Measurements from ENCODE around the gene MORN4.
"Not testable (repeated sequence)": the region's sequence is repeated elsewhere in the genome, so short reads cannot be mapped to it uniquely, and the experiment has no call there.

The MORN4 gene

DNA sequence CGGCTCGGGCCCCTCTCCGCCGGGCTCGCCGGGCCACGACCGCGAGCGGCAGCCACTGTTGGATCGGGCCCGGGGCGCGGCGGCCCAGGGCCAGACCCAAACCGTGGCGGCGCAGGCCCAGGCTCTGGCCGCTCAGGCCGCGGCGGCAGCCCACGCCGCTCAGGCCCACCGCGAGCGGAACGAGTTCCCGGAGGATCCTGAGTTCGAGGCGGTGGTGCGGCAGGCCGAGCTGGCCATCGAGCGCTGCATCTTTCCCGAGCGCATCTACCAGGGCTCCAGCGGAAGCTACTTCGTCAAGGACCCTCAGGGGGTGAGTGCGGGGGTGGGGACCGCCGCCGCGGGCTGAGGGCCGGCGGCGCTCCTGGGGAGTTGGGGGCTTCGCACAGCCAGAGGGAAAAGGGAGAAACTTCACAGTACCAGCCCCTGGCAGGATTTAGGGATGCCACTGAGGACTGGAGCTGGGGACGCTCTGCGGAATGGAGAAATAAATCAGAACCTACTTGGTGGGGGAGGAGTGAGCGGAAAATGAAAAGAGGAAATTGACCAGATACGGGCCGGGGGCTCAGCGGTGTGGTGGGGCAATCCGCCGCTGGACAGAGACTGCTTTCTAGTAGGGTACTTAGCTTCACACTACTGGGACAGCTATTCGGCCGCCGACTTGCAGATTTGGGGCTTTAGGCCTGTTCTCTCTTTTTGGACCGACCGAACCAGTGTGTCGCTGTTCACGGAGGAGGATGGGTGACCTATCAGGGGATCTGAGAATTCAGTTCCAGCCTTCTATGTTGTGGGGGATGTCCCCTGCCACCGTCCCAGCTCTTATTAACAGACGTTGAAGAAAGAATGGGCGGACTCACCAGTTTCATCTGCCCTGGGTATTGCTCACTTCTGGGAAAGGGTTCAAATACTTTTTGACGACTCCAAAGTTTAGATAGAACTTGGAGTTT lies 7.8 kb upstream of the MORN4 start:
- DNase-seq = peak; percentile 29

DNA sequence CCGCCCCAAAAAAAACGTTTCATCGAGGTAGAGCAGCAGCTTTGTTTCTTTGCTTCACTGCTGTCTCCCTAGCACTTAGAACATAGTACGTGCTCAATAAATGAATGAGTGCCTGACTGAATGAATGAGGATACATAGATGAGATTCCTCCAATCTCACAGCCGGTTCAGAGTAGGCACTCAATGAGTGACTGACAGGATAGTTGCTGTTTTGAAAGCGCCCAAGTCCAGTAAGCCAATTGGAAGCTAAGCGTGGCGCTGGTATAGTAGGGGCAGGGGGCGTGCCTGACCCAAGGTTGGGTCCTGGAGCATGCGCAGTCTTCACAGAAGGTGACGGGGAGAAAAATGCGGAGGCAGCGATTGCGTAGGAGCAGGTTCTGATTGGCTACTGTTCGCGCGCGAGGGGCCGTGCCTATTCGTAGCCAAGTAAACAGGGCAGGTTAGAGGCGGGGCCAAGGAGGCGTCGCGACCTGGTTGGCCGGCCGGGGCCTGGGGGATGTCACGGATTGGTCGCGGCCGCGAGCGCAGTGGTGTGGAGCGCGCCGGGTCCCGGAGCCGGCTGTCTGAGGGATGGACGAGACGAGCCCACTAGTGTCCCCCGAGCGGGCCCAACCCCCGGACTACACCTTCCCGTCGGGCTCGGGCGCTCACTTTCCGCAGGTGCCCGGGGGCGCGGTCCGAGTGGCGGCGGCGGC lies 7.0 kb upstream of the MORN4 start, which contains the start of gene PI4K2A:
Gene PI4K2A (plus strand): TSS at position 498 of the 694 bp plus-strand sequence. CDS start 72 bp downstream, at position 570.
- DNase-seq = peak; percentile 100

DNA sequence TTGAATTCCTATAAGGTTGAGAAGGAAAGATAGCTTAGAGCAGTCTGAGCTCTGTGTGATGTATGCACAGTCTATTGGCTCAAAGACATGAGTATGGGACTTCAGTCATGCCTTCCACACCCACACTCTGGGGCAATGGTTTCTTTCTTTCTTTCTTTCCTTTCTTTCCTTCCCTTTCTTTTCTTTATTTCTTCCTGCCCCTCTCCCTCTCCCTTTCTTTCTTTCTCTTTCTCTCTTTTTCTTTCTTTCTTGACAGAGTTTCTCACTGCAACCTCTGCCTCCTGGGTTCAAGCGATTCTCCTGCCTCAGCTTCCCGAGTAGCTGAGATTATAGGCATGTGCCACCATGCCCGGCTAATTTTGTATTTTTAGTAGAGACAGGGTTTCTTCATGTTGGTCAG lies 5.8 kb upstream of the MORN4 start:
- DNase-seq = not testable (repeated sequence)

DNA sequence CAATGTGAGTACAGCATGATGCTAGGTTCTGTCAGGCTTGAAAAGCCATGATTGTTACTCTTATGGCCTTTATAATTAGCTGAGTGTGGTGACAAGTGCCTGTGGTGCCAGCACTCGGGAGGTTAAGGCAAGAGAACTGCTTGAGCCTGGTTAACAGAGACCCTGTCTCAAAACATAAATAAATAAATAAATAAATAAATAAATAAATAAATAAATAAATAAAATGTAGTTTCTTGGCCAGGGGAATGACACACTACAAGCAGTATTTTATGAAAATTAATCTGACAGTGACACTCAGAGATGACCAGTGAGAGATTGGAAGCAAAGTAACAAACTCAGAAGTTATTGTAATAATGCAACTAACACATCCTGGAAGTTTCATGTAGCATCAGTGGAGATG lies 2.3 kb upstream of the MORN4 start:
- no peak for DNase-seq

DNA sequence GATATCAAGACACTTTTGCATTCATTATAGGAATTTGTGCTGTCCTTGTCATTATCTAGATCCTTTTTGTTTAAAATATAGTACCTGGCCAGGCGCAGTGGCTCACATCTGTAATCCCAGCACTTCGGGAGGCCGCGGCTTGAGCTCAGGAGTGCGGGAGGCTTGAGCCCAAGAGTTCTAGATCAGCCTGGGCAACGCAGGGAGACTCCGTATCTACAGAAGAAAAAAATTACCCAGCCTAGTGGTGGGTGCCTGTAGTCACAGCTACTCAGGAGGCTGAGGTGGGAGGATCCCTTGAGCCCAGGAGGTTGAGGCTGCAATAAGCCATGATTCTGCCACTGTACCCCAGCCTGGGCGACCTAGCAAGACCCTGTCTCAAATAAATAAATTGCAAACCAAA lies 621 bp upstream of the MORN4 start:
- peak; percentile 38 for DNase-seq

DNA sequence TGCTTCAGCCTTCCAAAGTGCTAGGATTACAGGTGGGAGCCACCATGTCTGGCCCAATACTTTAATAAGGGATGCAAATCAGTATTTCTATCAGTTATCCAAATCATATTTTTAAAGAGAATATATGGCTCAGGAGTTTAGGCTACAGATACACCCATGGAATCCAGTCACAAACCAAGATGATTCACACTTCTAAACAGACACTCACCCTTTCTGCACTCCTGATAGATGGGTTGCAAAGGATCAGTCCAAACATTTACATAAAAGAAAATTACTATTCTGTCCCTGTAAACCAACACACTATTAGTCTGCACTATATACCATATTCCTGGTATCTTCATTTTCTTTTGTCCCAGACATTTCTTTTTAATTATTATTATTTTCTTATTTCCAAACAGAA lies 2.2 kb downstream of the MORN4 start:
- DNase-seq = no peak

DNA sequence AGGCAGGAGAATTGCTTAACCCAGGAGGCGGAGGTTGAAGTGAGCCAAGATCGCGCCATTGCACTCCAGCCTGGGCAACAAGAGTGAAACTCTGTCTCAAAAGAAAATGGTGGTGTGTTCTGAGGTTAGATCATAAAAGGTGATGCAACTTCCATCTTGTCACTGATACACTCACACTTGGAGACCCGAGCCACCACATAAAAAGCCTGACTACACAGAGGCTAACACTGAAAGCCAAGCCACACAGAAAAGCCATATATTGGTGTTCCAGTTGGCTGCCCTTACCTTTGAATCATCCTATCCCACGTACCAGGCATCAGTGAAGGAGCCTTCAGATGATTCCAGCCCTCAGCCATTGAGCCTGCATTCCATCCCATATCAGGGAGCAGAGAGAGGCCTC lies 4.0 kb downstream of the MORN4 start:
- DNase-seq = no peak

DNA sequence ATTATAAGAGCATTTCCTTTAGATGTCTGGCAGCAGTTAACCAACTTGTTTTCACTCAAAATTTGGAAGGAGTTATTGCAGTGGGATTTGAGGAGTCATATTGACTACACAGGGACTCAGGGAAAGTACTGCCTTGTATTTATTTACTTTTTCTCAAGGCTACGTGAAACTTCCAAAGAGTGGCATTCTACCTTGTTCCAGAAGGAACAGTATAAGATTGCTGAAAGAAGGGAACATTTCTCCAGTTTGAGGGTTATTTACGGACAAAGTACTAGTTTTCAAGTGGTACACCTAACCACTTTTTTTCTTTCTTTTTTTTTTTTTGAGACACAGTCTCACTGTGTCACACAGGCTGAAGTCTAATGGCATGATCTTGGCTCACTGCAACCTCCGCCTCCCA lies 5.1 kb downstream of the MORN4 start:
- no peak for DNase-seq

DNA sequence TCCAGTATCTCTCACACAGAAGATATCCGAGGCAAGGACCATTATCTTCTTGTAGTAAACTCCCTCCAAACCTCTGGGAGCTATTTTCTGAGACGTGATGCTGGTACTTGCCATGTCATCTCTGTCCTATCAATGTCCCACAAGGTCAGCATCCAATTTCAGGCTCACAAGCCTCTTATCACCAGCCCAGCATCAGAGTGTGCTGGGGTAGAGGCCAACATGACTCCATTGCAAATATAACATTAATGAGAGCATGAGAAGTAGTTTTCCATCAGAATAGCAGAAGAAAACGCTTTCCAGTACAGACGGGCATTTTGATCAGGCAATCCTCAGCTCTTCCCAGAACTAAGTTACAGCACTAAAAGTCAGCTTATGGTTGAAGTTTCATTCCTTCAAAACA lies 5.6 kb downstream of the MORN4 start:
- DNase-seq = no peak

DNA sequence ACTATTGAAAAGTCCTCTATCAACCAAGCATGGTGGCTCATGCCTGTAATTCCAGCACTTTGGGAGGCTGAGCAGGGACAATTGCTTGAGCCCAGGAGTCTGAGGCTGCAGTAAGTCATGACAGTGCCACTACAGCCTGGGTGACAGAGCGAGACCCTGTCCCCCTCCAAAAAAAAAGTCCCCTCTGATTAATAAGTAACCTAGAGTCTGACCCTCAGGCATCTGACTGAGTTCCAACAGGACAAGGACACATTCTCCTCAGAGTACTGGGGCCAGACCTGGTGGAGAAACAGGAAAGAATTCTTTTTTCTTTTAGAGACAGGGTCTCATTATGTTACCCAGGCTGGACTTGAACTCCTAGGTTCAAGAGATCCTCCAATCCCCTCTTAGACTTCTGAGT lies 10.0 kb downstream of the MORN4 start:
- no peak for DNase-seq

DNA sequence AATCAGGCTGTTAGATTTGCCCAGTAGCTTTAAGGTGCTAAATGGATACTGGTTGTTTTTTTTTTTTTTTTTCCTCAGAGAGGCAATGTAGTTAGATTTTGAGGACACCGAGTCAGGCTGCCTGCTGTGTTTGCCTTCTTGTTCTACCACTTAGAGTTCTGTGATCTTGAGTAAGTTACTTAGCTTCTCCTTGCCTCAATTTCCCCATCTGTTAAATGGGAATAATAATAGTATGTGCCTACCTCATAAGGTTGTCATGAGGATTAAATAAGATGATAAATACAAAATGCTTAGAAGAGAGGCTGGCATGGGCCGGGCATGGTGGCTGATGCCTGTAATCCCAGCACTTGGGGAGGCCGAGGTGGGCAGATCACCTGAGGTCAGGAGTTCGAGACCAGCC lies 14.6 kb downstream of the MORN4 start:
- DNase-seq = no peak

DNA sequence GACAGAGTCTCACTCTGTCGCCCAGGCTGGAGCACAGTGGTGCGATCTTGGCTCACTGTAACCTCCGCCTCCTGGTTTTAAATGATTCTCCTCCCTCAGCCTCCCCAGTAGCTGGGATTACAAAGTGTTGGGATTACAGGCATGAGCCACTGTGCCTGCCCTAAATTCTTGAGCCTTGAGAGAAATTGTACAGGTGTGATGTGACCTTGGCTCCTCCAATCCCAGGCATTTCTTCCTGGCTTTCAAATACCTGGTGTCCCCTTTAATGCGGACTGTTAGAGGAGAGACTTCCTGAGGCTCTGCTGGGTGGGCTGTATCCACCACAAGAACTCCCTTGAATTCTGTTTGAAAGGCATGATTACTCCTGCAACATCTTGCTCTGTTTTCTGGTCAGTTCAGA lies 15.0 kb downstream of the MORN4 start:
- no peak for DNase-seq

DNA sequence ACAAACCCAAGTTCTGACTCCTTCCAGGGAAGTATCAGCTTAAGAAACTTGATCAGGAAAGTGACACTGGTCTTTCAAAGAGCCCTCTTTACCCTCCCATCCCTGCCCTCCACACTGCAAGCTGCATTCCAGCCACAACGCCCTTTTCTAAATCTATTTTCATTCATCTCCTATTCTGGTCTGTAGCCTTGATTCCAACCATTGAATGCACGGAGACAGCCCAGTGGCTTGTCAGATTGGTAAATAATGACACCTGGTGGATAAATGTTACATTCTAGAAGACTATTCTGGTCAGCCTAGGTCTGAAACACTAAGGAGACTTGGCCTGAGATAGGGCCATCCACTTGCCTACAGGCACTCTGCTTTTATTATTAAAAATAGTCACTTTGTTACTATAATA lies 20.9 kb downstream of the MORN4 start:
- DNase-seq = peak; percentile 6

DNA sequence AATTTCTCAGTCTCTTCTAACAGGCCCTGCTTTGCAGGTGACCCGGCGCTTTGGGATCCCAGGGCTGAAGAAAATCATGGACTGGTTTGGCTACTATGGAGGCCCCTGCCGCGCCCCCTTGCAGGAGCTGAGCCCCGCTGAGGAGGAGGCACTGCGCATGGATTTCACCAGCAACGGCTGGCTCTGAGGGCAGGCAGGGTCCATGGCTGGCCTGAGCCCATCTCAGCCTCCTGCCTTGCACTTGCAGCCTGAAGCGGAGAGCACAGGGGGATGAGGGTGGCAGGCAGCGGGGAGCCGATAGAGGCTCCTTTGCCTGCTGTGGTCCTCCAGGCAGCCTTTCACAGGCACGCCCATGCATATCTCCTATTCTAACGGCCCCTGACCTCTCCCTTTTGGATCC lies 21.8 kb downstream of the MORN4 start:
- no peak for DNase-seq

DNA sequence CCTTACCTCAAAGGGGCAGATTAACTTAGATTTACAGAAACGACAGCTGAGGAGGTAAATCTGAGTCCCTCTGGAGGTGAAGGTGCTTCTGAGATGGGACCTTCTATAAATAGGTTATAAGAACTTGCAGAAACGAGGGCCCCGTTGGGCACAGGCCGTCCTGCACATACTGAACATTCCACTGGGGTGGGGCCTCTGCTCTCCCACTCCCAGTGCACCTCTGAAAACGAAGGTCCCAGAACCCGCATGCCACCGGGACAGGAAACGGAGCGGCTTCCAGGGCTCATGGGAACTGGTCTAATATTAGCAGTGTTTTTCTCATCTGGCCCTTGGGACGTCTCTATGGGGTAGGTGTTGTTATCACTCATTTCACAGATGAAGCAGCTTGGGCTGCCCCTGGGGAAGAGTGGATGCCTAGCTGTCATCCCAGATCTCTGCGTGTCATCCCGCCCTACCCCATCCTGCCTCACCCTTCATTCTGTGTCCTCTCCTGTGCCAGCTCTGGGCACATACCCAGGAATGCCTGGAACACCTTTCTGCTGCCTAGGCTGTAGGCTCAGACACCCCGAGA lies 24.2 kb downstream of the MORN4 start:
- no peak for DNase-seq

DNA sequence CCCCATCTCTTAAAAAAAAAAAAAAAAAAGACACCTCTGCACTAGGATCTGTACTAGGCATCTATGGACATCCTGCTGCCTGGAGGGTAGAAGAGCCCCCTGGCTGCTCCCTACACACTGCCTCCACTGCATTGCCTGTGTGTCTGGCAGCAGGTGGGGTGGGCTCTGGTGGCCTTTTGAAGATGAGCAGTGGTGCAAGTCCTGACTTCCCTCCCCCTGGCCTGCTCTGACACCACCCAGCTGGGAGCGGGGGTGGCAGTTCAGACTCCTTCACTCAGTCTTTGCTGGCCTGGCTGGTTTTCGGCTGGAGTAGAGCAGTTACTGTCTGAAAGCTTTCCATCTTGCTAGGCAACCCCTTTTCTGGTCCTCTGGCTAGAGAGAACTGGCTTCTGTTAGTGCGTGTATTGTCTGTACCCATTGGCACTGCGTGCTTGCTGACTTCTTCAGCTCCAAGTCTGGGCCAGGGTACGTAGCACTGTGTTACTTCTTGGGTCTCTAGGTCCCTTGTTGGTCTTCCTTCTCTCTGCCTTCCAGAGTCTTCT lies 26.1 kb downstream of the MORN4 start:
- DNase-seq = no peak

DNA sequence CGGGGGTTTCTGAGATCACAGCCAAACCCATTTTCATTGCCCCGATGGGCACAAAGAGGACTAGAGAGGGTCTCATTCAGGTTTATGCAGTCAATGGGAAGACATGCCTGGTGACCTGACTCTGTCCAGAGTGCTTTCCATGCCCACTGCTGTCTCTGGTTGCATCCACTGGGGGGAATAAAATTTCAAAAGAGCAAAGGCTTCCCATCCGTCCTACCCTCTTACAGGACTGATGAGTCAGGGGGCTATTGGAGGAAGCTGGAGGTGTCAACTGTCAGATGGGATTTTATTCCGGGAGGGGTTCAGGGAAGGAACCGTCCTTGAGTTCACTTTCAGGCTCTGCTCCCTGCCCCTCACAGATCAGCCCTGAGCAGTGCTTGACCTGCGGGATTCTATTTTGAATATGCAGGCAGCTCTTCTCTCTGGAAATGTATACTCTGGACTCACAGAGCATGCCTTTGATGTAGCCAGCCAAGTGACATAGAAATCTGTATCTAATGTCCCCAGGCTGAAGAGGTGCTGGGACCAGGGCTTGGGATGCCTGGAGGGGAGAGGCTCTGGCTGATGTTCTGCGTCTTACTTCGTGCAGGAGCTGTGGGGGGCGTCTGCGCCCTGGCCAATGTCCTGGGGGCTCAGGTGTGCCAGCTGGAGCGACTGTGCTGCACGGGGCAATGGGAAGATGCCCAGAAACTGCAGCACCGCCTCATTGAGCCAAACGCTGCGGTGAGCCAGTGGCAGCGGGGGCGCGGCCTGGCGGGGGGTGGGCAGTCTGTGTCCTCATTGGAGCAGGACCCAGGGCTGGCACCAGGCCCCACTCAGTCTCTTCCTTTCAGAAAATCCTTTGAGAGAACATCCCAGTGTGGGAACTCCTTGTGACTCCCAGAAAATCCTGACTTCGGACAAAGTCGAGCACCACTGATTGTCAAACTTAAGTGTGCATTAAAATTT lies 31.8 kb downstream of the MORN4 start:
- DNase-seq = no peak

DNA sequence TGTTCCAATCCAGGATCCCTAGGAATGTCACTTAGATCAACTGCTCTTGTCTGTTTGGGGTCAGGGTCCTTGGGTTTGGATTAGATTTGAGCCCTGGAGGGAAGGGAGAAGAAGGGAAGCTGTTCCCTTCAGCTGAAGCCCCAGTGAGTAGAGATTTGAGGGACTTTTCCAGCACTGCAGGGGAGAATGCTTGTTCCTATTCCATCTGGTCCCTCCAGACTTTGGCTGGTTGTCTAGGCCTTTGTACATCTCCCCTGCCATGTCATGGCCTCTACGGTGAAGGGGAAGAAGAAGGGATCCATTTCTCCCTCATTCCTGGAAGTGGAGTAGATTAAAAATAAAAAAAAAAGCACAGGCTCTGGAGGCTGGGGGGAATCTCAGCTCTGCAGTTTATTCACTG lies 32.7 kb downstream of the MORN4 start:
- DNase-seq = no peak

DNA sequence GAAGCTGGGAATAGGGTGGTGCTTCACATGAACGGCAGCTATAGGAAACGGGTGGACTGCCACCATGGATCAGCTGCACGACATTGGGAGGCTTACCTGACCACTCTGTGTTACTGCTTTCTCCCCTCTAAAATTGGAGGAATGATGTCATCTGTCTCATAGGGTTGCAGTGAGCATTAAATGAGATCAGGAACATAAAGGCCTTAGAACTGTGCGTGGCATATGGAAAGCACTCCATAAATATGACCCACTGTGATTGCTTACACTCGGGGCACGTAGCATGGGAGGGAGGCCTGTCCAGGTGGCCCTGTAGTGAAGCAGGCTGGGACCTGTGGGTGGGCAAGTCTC lies 34.1 kb downstream of the MORN4 start:
- DNase-seq = no peak

DNA sequence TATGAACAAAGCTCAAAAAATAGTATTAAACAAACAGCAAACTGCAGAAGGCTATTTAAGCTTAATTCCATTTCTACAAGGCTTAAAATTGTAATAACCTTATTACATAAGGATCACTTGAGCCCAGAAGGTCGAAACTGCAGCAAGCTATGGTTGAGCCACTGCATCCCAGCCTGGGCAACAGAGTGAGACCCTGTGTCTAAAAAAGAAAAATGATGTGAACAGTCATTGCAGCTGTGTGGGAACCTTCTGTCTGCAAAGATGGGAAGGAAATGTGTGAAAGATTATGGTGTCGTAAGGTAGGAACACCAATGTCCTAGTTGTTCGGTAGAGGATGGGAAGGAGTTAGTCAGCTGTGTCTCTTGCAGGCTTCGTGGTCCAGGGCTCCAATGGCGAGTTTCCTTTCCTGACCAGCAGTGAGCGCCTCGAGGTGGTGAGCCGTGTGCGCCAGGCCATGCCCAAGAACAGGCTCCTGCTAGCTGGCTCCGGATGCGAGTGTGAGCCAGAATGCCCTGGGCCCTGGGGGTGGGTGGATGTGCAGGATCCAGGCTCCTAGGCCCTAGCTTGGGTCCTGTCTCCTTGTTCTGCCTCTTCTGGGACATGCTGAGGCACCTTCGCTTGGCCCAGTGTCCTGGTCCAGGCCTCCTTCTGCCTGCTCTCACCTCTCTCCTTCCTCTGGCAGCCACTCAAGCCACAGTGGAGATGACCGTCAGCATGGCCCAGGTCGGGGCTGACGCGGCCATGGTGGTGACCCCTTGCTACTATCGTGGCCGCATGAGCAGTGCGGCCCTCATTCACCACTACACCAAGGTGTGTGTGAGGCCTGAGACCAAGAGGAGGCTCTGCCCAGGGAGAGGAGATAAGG lies 34.7 kb downstream of the MORN4 start:
- DNase-seq = no peak

DNA sequence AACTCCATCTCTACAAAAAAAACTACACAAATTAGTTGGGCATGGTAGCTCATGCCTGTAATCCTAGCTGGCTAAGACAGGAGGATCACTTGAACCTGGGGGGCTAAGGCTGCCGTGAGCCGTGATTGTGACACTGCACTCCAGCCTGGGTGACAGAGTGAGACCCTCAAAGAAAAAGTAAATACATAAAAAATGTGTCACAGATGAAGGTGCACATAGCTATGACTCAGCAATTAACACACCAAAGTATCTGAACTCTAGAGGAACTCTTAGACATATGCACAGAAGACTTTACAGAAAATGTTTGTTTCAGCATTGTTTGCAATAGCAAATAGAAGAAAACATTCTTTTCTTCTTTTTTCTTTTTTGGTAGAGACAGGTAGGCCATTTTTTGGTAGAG lies 35.5 kb downstream of the MORN4 start:
- no peak for DNase-seq
